ENCODE data around the gene KCNJ3.
"Not testable (repeated sequence)": the region's sequence is repeated elsewhere in the genome, so short reads cannot be mapped to it uniquely, and the experiment has no call there.

Gene KCNJ3

DNA sequence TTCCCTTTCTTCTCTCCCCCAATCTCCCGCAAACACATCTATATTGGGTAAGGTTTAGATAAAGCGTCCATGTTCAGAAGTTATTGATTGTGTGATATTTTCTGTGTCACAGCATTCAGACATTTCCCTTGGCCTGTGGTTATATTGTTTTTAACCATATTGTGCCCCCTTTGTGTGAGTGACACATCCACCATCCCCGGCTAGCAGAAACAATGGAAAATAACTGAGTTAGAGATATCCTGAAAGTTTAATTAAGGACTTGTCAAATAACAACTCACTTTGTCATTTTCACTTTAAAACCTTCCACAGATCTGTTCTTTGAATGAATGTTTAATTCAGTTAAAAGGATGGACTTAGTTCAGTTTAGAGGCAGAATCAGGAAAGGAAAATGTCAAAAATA lies 151.0 kb downstream of the KCNJ3 start:
- DNase-seq = no peak

DNA sequence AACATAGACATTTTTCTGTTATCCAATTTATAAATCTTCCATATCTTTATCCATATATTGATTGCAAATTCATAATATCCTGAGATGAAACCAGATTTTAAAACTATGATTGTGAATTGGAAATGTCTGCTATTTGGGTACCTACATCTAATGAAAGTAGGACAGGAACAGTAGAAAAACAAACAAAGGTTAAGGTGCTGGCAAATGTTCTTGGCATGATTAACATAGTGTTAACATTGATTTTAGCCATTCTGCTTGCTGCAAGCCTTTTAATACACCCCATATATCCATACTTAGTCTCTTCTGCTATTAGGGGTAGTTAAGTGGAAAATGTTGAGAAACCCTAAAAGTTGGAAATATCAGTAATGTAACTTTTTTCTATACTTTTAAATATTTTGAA lies 152.0 kb downstream of the KCNJ3 start:
- no peak for DNase-seq

DNA sequence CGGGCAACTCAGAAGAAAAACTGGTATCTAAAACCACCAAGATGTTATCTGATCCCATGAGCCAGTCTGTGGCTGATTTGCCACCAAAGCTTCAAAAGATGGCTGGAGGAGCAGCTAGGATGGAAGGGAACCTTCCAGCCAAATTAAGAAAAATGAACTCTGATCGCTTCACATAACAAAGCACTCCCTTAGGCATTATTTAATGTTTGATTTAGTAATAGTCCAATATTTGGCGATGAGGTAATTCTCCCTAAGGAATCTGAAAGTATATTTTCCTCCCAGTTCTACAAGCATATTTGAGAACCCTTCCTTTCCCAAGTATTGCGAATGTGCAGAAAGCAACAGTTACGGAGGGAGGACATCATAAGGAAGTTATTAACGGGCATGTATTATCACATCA lies 156.6 kb downstream of the KCNJ3 start:
- DNase-seq = no peak

DNA sequence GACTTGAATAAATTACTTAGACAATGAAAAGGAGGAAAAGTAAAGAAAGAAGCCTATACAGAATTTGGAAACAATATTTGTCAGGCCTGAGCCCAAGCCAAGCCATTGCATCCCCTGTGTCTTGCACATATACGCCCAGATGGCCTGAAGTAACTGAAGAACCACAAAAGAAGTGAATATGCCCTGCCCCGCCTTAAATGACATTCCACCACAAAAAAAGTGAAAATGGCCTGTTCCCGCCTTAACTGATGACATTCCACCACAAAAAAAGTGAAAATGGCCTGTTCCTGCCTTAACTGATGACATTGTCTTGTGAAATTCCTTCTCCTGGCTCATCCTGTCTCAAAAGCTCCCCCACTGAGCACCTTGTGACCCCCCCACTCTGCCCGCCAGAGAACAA lies 168.7 kb downstream of the KCNJ3 start:
- not testable (repeated sequence) for DNase-seq

DNA sequence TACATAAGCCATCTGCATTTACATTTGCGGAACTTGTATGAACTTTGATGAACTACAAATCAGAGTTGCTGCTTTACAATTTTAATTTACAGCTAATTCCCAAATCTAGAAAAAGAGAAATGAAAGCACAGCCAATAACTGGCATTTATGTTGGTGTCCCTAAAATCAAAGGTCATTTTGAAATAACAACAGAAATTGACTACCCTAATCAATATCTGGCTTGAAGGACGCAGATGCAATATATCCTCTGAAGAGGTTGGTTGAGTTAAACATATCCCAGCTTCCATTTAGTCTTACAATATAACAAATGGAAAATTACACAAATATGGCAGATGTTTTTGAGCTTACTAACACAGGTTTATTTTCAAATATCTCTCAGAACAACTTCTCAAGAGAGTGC lies 177.5 kb downstream of the KCNJ3 start:
- DNase-seq = no peak

DNA sequence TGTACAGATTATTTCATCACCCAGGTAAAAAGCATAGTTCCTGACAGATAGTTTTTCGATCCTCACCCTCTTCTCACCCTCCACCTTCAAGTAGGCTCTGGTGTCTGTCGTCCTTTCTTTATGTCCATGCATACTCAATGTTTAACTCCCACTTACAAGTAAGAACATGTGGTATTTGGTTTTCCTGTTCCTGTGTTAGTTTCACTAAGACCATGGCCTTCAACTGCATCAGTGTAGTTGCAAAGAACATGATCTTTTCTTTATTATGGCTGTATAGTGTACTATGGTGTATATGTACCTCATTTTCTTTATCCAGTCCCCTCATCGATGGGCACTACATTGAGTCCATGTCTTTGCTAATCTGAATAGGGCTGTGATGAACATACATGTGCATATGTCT lies 184.2 kb downstream of the KCNJ3 start:
- no peak for DNase-seq

DNA sequence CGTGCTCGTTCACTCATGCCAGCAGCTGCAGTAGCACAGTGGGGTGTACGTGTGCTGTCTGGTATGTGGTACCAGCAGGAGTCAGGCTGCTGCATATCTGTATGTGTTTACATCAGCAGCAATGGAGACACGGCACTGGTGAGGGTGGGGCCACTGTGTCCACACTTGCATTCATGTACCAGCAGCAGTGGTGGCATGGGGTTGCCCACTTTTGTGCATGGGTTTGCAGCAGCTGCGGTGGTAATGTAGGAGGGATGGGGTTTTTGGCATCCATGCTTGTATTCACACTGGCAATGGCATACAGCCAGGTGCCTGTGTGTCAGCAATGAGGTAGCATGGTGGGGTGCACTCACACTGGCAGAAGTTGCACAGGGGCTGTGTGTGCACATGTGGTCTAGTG lies 187.8 kb downstream of the KCNJ3 start:
- DNase-seq = no peak

DNA sequence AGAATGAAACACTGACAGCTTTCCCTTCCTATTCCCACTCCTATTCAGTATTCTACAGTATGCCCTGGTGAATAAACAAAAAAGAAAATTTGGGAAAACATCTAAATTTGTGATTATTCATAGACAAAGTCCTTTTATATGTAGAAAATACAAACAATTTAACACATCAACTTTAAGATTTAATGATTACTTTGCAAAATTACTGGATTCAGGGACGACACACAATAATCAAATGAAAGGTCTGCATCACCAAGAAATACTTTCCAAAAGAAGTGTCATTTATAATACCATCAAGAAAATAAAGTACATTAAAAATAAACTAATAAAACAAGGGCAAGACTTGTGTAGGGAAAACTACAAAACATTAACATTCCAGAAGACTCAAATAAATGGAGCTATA lies 199.8 kb downstream of the KCNJ3 start:
- DNase-seq = no peak

DNA sequence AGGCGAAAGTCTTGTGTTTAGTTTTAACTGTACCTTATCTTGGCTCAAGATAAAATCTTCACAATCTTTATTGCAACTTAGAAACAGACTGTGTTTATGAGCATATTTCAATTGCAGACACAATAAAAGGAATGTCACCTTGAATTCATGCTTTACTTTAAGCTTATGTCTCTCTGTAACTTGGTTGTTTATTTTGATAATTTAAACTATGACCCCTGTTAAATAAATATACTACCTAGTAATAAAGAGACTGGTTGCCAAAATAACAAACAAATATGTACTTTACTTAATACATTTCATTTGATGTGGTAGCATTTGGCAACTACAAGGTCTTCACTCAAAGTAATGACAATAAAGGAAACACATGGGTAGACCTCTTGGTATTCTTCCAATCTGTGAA lies 202.6 kb downstream of the KCNJ3 start:
- no peak for DNase-seq

All from HCEC 1CT (cell line).